SH-SY5Y (cell line): ENCODE results near the gene SMARCA2.

Experiments used
- GATA2 ChIP-seq: IDR thresholded peaks from 2 replicates; pipeline ENCODE4 v1.6.1; 2011; ENCODE audit warnings: mild to moderate bottlenecking, low read depth, low read length
- GATA3 ChIP-seq: IDR thresholded peaks from 2 replicates; pipeline ENCODE4 v1.6.1; 2011; ENCODE audit warnings: low read depth, mild to moderate bottlenecking, low read length, moderate library complexity

DNA sequence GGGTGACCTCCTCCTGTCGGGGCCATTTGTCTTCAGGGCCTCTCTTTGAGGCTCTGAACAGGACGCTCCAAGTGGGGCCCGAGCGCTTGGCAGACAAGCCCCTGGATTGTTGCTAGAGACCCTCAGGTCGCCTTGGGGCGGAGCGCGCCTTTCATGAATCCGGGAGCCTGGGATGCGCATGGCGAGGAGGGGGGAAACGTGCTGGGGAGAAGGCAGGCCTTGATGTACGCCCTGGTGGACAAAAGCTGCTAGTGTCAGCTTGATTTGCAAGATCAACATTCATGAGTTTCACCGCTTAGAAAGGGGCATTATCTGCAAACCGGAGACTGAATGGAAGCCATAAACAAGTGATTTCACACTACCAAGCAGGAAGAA lies 226.3 kb downstream of the SMARCA2 start:
- TF ChIP-seq GATA2 (no peak), GATA3 (no peak)
